CD8-positive, alpha-beta memory T cell (primary cell): ENCODE data around the gene TRPM5. TPM values are rescaled to one million over a fixed set of nuclear protein-coding genes. Genes with fewer than 3 reads are reported as not detected.
A peak's percentile ranks its signal among the peaks of the same experiment; 100 is the strongest.

Experiments
- CTCF ChIA-PET: fragments of 350-600 bp; sonication (Branson Sonifier 250); formaldehyde crosslinking; loops from one replicate; lab custom pipeline; 2021; ENCODE audit warnings: antibody characterized with exemption; lab: Charles Lee
- POLR2A ChIA-PET: fragments of 350-600 bp; sonication (Branson Sonifier 250); formaldehyde crosslinking; loops from one replicate; lab custom pipeline; 2021; ENCODE audit warnings: antibody characterized with exemption; lab: Charles Lee
- DNase-seq, 5 donors: peaks; one replicate each; pipeline versions ENCODE4 v3.0.0 to v3.0.0-alpha.2; 2020 to 2022; ENCODE audit warnings: mixed read lengths in 1 of 5
- H3K27ac ChIP-seq: one replicate; pipeline ENCODE4 v1.7.0; 2013; ENCODE audit warnings: low read depth, mild to moderate bottlenecking, low read length, moderate library complexity
- H3K27me3 ChIP-seq: 2 replicates; pipeline ENCODE4 v1.7.0; 2013; ENCODE audit warnings: low read length, mild to moderate bottlenecking; ENCODE audit not compliant: insufficient read depth, poor library complexity, severe bottlenecking
- H3K36me3 ChIP-seq: 2 replicates; pipeline ENCODE4 v1.7.0; 2013; ENCODE audit warnings: mild to moderate bottlenecking, low read length, moderate library complexity; ENCODE audit not compliant: insufficient read depth
- H3K4me1 ChIP-seq: 2 replicates; pipeline ENCODE4 v1.7.0; 2013; ENCODE audit warnings: mild to moderate bottlenecking, low read length, moderate library complexity; ENCODE audit not compliant: insufficient read depth
- H3K4me3 ChIP-seq: 2 replicates; pipeline ENCODE4 v1.7.0; 2013; ENCODE audit warnings: mild to moderate bottlenecking, low read length
- H3K9me3 ChIP-seq: 2 replicates; pipeline ENCODE4 v1.7.0; 2013; ENCODE audit warnings: mild to moderate bottlenecking, low read length
- H3K27ac Mint-ChIP-seq, 8 donors: one replicate each; pipeline ENCODE4 v1.8.0; 2020 to 2021; ENCODE audit warnings: mixed read lengths in 8 of 8, mild to moderate bottlenecking in 6 of 8, inconsistent platforms in 3 of 8, moderate library complexity in 3 of 8
- H3K27me3 Mint-ChIP-seq, 2 donors: one replicate each; pipeline ENCODE4 v1.8.0; 2020 to 2021; ENCODE audit warnings: mixed read lengths in 2 of 2, mild to moderate bottlenecking in 1 of 2, moderate library complexity in 1 of 2
- H3K36me3 Mint-ChIP-seq, 3 donors: one replicate each; pipeline ENCODE4 v1.8.0; 2020 to 2021; ENCODE audit warnings: mixed read lengths in 3 of 3, inconsistent platforms in 1 of 3, mild to moderate bottlenecking in 1 of 3
- H3K4me1 Mint-ChIP-seq, 3 donors: one replicate each; pipeline ENCODE4 v1.8.0; 2020 to 2021; ENCODE audit warnings: mixed read lengths in 3 of 3, inconsistent platforms in 1 of 3, mild to moderate bottlenecking in 1 of 3
- H3K4me3 Mint-ChIP-seq, 7 donors: one replicate each; pipeline ENCODE4 v1.8.0; 2020 to 2021; ENCODE audit warnings: mixed read lengths in 7 of 7, mild to moderate bottlenecking in 6 of 7, moderate library complexity in 4 of 7, inconsistent platforms in 2 of 7
- H3K9me3 Mint-ChIP-seq, 5 donors: one replicate each; pipeline ENCODE4 v1.8.0; 2020 to 2022; ENCODE audit warnings: mixed read lengths in 5 of 5, mild to moderate bottlenecking in 3 of 5, moderate library complexity in 2 of 5, inconsistent platforms in 1 of 5
- polyA plus RNA-seq: library from polyadenylated mRNA; unstranded; fragments of 300-500 nt; fragmentation: Illumina TruSeq; gene quantifications from one replicate; pipeline ENCODE4 v1.2.3, GENCODE V29; 2021
- total RNA-seq, 2 experiments: library from RNA; stranded (reverse); gene quantifications; one replicate each; pipeline ENCODE4 v1.2.3, GENCODE V29; 2021

Gene TRPM5
- total and polyA plus RNA-seq, 3 experiments from 2014 or later = not detected

- Mint-ChIP-seq H3K27ac (no peak overlapping the region), H3K4me1 (peaks cover 0 to 11% (median 9%) of the 10 kb centered on the region in 3 donors), H3K4me3 (no peak overlapping the region), H3K36me3 (peaks cover 5 to 9% (median 8%) of the 10 kb centered on the region in 3 donors), H3K27me3 (peaks cover 0 to 1% of the 10 kb centered on the region in 2 donors), H3K9me3 (peaks cover 2 to 6% (median 4%) of the 10 kb centered on the region in 5 donors)
- no peak for DNase-seq
- POLR2A ChIA-PET = no interaction called here
- H3K36me3 ChIP-seq = no peaks in the 10 kb centered on the region
- CTCF ChIA-PET = interaction anchor here (0.7 kb wide), 1 partner anchor 54 kb away, joined by 4 read pairs; no protein-coding TSS in a partner anchor
- no peaks in the 10 kb centered on the region for H3K9me3 ChIP-seq
- peaks cover 4% of the 10 kb centered on the region for H3K4me1 ChIP-seq
- H3K27ac ChIP-seq = no peak overlapping the region
- H3K27me3 ChIP-seq = no peaks in the 10 kb centered on the region
- H3K4me3 ChIP-seq = no peak overlapping the region
Measured at GRCh38 chr11:2473361-2474058, 29.2 kb upstream of the TRPM5 start.

GRCh38 chr11:2472428-2473186 lies 28.3 kb upstream of the TRPM5 start:
- Histone ChIP-seq H3K9me3 (no peaks in the 10 kb centered on the region), H3K4me3 (no peak overlapping the region), H3K27ac (no peak overlapping the region), H3K27me3 (no peaks in the 10 kb centered on the region), H3K36me3 (no peaks in the 10 kb centered on the region), H3K4me1 (peaks cover 13% of the 10 kb centered on the region)
- Mint-ChIP-seq H3K27me3 (peaks cover 0 to 1% of the 10 kb centered on the region in 2 donors), H3K4me1 (peaks cover 5 to 18% (median 12%) of the 10 kb centered on the region in 3 donors), H3K4me3 (no peak overlapping the region), H3K9me3 (peaks cover 0 to under 1% (median 0%) of the 10 kb centered on the region in 5 donors), H3K36me3 (peaks cover 0 to 3% (median 0%) of the 10 kb centered on the region in 3 donors), H3K27ac (no peak overlapping the region)
- ChIA-PET POLR2A (no interaction called here), CTCF (interaction anchor here (0.7 kb wide), 1 partner anchor 53 kb away, joined by 4 read pairs; no protein-coding TSS in a partner anchor)
- DNase-seq = no peak

GRCh38 chr11:2471804-2472096 lies 27.4 kb upstream of the TRPM5 start:
- Histone ChIP-seq H3K9me3 (no peaks in the 10 kb centered on the region), H3K4me1 (peaks cover 21% of the 10 kb centered on the region), H3K27me3 (no peaks in the 10 kb centered on the region), H3K27ac (no peak overlapping the region), H3K36me3 (no peaks in the 10 kb centered on the region), H3K4me3 (no peak overlapping the region)
- Mint-ChIP-seq H3K27me3 (peaks cover 0 to 1% of the 10 kb centered on the region in 2 donors), H3K36me3 (peaks cover 0 to under 1% (median 0%) of the 10 kb centered on the region in 3 donors), H3K9me3 (no peaks in the 10 kb centered on the region), H3K4me1 (peaks cover 14 to 27% (median 20%) of the 10 kb centered on the region in 3 donors), H3K27ac (peak overlapping the region in 1 of 8 donors; percentile 6), H3K4me3 (no peak overlapping the region)
- POLR2A ChIA-PET = no interaction called here
- CTCF ChIA-PET = no interaction called here
- no peak for DNase-seq

GRCh38 chr11:2471048-2471803 lies 26.9 kb upstream of the TRPM5 start:
- POLR2A ChIA-PET = no interaction called here
- no peak overlapping the region for H3K4me3 ChIP-seq
- H3K9me3 ChIP-seq = no peaks in the 10 kb centered on the region
- H3K27ac ChIP-seq = no peak overlapping the region
- H3K27me3 Mint-ChIP-seq = peaks cover 0 to 1% of the 10 kb centered on the region in 2 donors
- H3K27ac Mint-ChIP-seq = peak overlapping the region in 1 of 8 donors; percentile 6
- peaks cover 18 to 32% (median 24%) of the 10 kb centered on the region in 3 donors for H3K4me1 Mint-ChIP-seq
- no peaks in the 10 kb centered on the region for H3K36me3 ChIP-seq
- DNase-seq = no peak
- H3K4me3 Mint-ChIP-seq = peak overlapping the region in 1 of 7 donors; percentile 57
- no peaks in the 10 kb centered on the region for H3K27me3 ChIP-seq
- CTCF ChIA-PET = no interaction called here
- H3K36me3 Mint-ChIP-seq = no peaks in the 10 kb centered on the region
- peaks cover 27% of the 10 kb centered on the region for H3K4me1 ChIP-seq
- H3K9me3 Mint-ChIP-seq = no peaks in the 10 kb centered on the region

GRCh38 chr11:2470495-2470894 lies 26.2 kb upstream of the TRPM5 start:
- Histone ChIP-seq H3K27me3 (no peaks in the 10 kb centered on the region), H3K27ac (no peak overlapping the region), H3K36me3 (no peaks in the 10 kb centered on the region), H3K9me3 (no peaks in the 10 kb centered on the region), H3K4me1 (peaks cover 34% of the 10 kb centered on the region), H3K4me3 (no peak overlapping the region)
- H3K36me3 Mint-ChIP-seq = no peaks in the 10 kb centered on the region
- peaks cover 0 to 1% of the 10 kb centered on the region in 2 donors for H3K27me3 Mint-ChIP-seq
- H3K4me1 Mint-ChIP-seq = peaks cover 18 to 39% (median 27%) of the 10 kb centered on the region in 3 donors
- DNase-seq = no peak
- H3K9me3 Mint-ChIP-seq = no peaks in the 10 kb centered on the region
- CTCF ChIA-PET = no interaction called here
- POLR2A ChIA-PET = no interaction called here
- H3K4me3 Mint-ChIP-seq = peak overlapping the region in 1 of 7 donors; percentile 23
- no peak overlapping the region for H3K27ac Mint-ChIP-seq

- DNase-seq = no peak
- Histone ChIP-seq H3K4me3 (no peak overlapping the region), H3K9me3 (no peaks in the 10 kb centered on the region), H3K4me1 (peaks cover 44% of the 10 kb centered on the region), H3K27me3 (no peaks in the 10 kb centered on the region), H3K36me3 (no peaks in the 10 kb centered on the region), H3K27ac (no peak overlapping the region)
- Mint-ChIP-seq H3K27me3 (peaks cover 0 to 1% of the 10 kb centered on the region in 2 donors), H3K4me3 (no peak overlapping the region), H3K4me1 (peaks cover 23 to 51% (median 29%) of the 10 kb centered on the region in 3 donors), H3K9me3 (no peaks in the 10 kb centered on the region), H3K36me3 (no peaks in the 10 kb centered on the region), H3K27ac (peak overlapping the region in 1 of 8 donors; percentile 56)
- ChIA-PET POLR2A (no interaction called here), CTCF (interaction anchor here (0.6 to 1.3 kb wide), 3 partner anchors 48 to 814 kb away, joined by 3 to 4 read pairs (median 3); no protein-coding TSS in a partner anchor)
Measured at GRCh38 chr11:2468363-2469235, 24.3 kb upstream of the TRPM5 start.

GRCh38 chr11:2467695-2468055 lies 23.4 kb upstream of the TRPM5 start:
- ChIA-PET POLR2A (interaction anchor here (1.4 kb wide), 1 partner anchor 424 kb away, joined by 4 read pairs; no protein-coding TSS in a partner anchor), CTCF (interaction anchor here (1.0 to 2.3 kb wide), 2 partner anchors 64 to 65 kb away, joined by 4 to 9 read pairs; no protein-coding TSS in a partner anchor)
- Mint-ChIP-seq H3K9me3 (no peaks in the 10 kb centered on the region), H3K27ac (peak overlapping the region in 4 of 8 donors; percentile 17 to 76 (median 64)), H3K4me3 (peak overlapping the region in 6 of 7 donors; percentile 59 to 86 (median 77)), H3K27me3 (peaks cover 0 to 1% of the 10 kb centered on the region in 2 donors), H3K4me1 (peaks cover 23 to 60% (median 33%) of the 10 kb centered on the region in 3 donors), H3K36me3 (no peaks in the 10 kb centered on the region)
- H3K9me3 ChIP-seq = no peaks in the 10 kb centered on the region
- H3K27ac ChIP-seq = no peak overlapping the region
- DNase-seq = no peak
- peak overlapping the region; percentile 53 for H3K4me3 ChIP-seq
- no peaks in the 10 kb centered on the region for H3K27me3 ChIP-seq
- H3K4me1 ChIP-seq = peaks cover 52% of the 10 kb centered on the region
- H3K36me3 ChIP-seq = no peaks in the 10 kb centered on the region
